Smooth muscle cell (in vitro differentiated cells): ENCODE results near the gene ROM1. TPM values are rescaled to one million over a fixed set of nuclear protein-coding genes. Genes with fewer than 3 reads are reported as not detected.

Experiments used
- DNase-seq: peaks from one replicate; lab custom pipeline; 2025; ENCODE audit not compliant: unreplicated experiment; lab: John Stamatoyannopoulos, UW
- H2AFZ ChIP-seq: fragments of 200-600 bp; sonication (generic); 2 replicates; pipeline ENCODE4 v1.6.0; 2016; ENCODE audit warnings: antibody characterized with exemption, low read depth, mild to moderate bottlenecking
- H3F3A ChIP-seq: fragments of 200-600 bp; sonication (generic); 2 replicates; pipeline ENCODE4 v1.6.0; 2017; ENCODE audit warnings: antibody characterized with exemption, low read depth
- H3K27ac ChIP-seq: fragments of 200-600 bp; sonication (generic); 2 replicates; pipeline ENCODE4 v1.5.1; 2016; ENCODE audit warnings: low read depth, mild to moderate bottlenecking
- H3K27me3 ChIP-seq: fragments of 200-600 bp; sonication (generic); 2 replicates; pipeline ENCODE4 v1.6.1; 2016; ENCODE audit warnings: low read depth, mild to moderate bottlenecking
- H3K36me3 ChIP-seq: fragments of 200-600 bp; sonication (generic); 2 replicates; pipeline ENCODE4 v1.5.1; 2016; ENCODE audit warnings: low read depth
- H3K4me1 ChIP-seq: fragments of 200-600 bp; sonication (generic); 2 replicates; pipeline ENCODE4 v1.5.1; 2016; ENCODE audit warnings: low read depth
- H3K4me2 ChIP-seq: fragments of 200-600 bp; sonication (generic); 2 replicates; pipeline ENCODE4 v1.6.0; 2016; ENCODE audit warnings: mild to moderate bottlenecking
- H3K4me3 ChIP-seq: fragments of 200-600 bp; sonication (generic); 2 replicates; pipeline ENCODE4 v1.5.1; 2016; ENCODE audit warnings: mild to moderate bottlenecking
- H3K79me2 ChIP-seq: fragments of 200-600 bp; sonication (generic); 2 replicates; pipeline ENCODE4 v1.6.0; 2016; ENCODE audit warnings: low read depth, mild to moderate bottlenecking
- H3K9ac ChIP-seq: fragments of 200-600 bp; sonication (generic); 2 replicates; pipeline ENCODE4 v1.6.0; 2016; ENCODE audit warnings: low read depth
- H3K9me3 ChIP-seq: fragments of 200-600 bp; sonication (generic); replicated peaks from 2 replicates; pipeline ENCODE4 v1.5.1; 2016; ENCODE audit warnings: low read depth
- H4K20me1 ChIP-seq: fragments of 200-600 bp; sonication (generic); 2 replicates; pipeline ENCODE4 v1.6.0; 2016; ENCODE audit warnings: low read depth
- CTCF ChIP-seq: fragments of 200-600 bp; sonication (generic); IDR thresholded peaks from 2 replicates; pipeline ENCODE4 v1.5.1; 2017; ENCODE audit warnings: borderline replicate concordance, mild to moderate bottlenecking, antibody characterized with exemption; ENCODE audit not compliant: insufficient read depth, poor library complexity, severe bottlenecking
- WGBS: methylation state at CpG from one replicate; pipeline ENCODE4 v1.1.7; 2016; ENCODE audit warnings: low lambda C conversion rate; 5-methylcytosine and 5-hydroxymethylcytosine counted together
- polyA plus RNA-seq: library from polyadenylated mRNA; unstranded; fragments of >200 nt; fragmentation: Nextera tagmentation; extraction: Ambion mirVana; gene quantifications from 2 replicates; pipeline ENCODE4 v1.2.1, GENCODE V29; 2016
- total RNA-seq: library from RNA; depleted of rRNA; stranded (reverse); fragments of >200 nt; gene quantifications from 2 replicates; pipeline ENCODE4 v1.2.3, GENCODE V29; 2014

Gene ROM1
- total and polyA plus RNA-seq, 2 experiments from 2014 or later = 1.4 to 4.0 TPM

- Histone ChIP-seq H3K36me3 (peaks cover 3% of the 10 kb centered on the region), H4K20me1 (peaks cover 31% of the 10 kb centered on the region), H3K9ac (peak overlapping the region; percentile 97), H3K4me2 (peak overlapping the region; percentile 91), H3K27ac (peak overlapping the region; percentile 94), H3K27me3 (no peaks in the 10 kb centered on the region), H3F3A (peaks cover 5% of the 10 kb centered on the region), H3K79me2 (peaks cover 58% of the 10 kb centered on the region), H3K9me3 (no peaks in the 10 kb centered on the region), H2AFZ (no peak overlapping the region), H3K4me1 (peaks cover 11% of the 10 kb centered on the region), H3K4me3 (peak overlapping the region; percentile 97)
- no peak for TF ChIP-seq CTCF
- no peak for DNase-seq
- 74% methylated on average over 17 of the region's 17 CpGs for WGBS
Measured at GRCh38 chr11:62575156-62575555, 37.9 kb upstream of the ROM1 start.

- Histone ChIP-seq H3K27ac (peak overlapping the region; percentile 94), H3K36me3 (peaks cover 3% of the 10 kb centered on the region), H3K4me1 (peaks cover 11% of the 10 kb centered on the region), H3K4me2 (peak overlapping the region; percentile 91), H3K4me3 (peak overlapping the region; percentile 97), H3K9me3 (no peaks in the 10 kb centered on the region), H4K20me1 (peaks cover 26% of the 10 kb centered on the region), H3K79me2 (peaks cover 51% of the 10 kb centered on the region), H3K27me3 (no peaks in the 10 kb centered on the region), H3F3A (peaks cover 5% of the 10 kb centered on the region), H3K9ac (peak overlapping the region; percentile 97), H2AFZ (no peak overlapping the region)
- WGBS = 94% methylated on average over 14 of the region's 14 CpGs
- TF ChIP-seq CTCF = no peak
- DNase-seq = no peak
Measured at GRCh38 chr11:62575837-62576236, 37.2 kb upstream of the ROM1 start.

GRCh38 chr11:62577046-62577714 is 35.9 kb upstream of the ROM1 start:
- Histone ChIP-seq H3K79me2 (peaks cover 37% of the 10 kb centered on the region), H3K27ac (peak overlapping the region; percentile 34), H3K4me3 (no peak overlapping the region), H3K9me3 (no peaks in the 10 kb centered on the region), H3K27me3 (no peaks in the 10 kb centered on the region), H3K4me1 (peaks cover 6% of the 10 kb centered on the region), H3K4me2 (no peak overlapping the region), H3F3A (peaks cover 5% of the 10 kb centered on the region), H3K36me3 (peaks cover 3% of the 10 kb centered on the region), H3K9ac (no peak overlapping the region), H2AFZ (no peak overlapping the region), H4K20me1 (peaks cover 12% of the 10 kb centered on the region)
- 92% methylated on average over 12 of the region's 12 CpGs for WGBS
- DNase-seq = no peak
- TF ChIP-seq CTCF = no peak

GRCh38 chr11:62578541-62578940 is 34.5 kb upstream of the ROM1 start:
- no peak overlapping the region for H3K9ac ChIP-seq
- H3F3A ChIP-seq = peaks cover 5% of the 10 kb centered on the region
- peaks cover 3% of the 10 kb centered on the region for H3K36me3 ChIP-seq
- H3K27ac ChIP-seq = no peak overlapping the region
- H3K9me3 ChIP-seq = no peaks in the 10 kb centered on the region
- H4K20me1 ChIP-seq = no peaks in the 10 kb centered on the region
- no peaks in the 10 kb centered on the region for H3K27me3 ChIP-seq
- TF ChIP-seq CTCF = no peak
- no peak overlapping the region for H3K4me2 ChIP-seq
- H3K79me2 ChIP-seq = peaks cover 30% of the 10 kb centered on the region
- WGBS = 99% methylated on average over 11 of the region's 11 CpGs
- H3K4me3 ChIP-seq = no peak overlapping the region
- H2AFZ ChIP-seq = no peak overlapping the region
- H3K4me1 ChIP-seq = no peaks in the 10 kb centered on the region
- no peak for DNase-seq
